ENCODE data around the gene MED13L.
A peak's percentile ranks its signal among the peaks of the same experiment; 100 is the strongest.

MED13L gene

DNA sequence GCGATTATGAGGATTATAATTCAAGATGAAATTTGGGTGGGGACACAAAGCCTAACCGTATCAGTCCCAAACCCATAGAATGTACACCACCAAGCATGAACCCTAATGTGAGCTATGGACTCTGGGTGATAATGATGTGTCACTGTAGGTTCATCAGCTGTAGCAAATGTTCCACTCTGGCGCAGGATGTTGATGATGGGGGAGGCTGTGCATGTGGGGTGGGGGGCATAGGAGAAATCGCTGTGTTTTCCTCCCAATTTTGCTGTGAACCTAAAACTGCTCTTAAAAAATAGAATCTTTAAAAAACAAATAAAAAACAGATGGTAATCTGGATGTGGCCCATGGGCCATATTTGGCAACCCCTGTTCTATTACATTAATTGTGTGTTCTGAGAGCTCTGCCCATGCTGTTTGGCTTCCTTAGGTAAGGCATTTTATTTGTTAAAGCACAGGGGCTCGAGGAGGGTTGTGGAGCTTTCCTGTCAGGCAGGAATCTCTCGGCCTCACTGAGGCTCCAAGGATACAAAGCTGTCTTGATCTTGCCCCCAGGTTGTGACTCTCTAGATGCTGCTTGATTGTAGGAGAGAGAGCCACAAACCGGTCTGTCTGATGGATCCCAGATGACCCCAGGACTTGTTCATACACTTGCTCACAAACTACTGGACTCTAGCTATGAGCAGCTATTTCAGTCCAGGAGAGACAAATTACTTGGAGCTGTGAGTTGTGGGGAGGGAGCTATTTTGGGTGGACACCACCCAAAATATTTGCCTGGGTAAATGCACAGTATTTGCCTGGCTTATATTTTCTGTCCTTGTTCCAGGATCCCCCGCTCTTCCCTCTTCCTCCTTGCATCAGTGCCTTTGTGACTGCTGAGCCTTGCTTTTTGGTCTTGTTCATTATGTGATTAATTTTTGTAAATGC, 340.2 kb downstream of the MED13L start:
- no peak for DNase-seq

- no peak for DNase-seq
Measured at GRCh38 chr12:115934877-115935276, 342.6 kb downstream of the MED13L start.

GRCh38 chr12:115934046-115934445, 343.4 kb downstream of the MED13L start:
- DNase-seq = no peak

DNA sequence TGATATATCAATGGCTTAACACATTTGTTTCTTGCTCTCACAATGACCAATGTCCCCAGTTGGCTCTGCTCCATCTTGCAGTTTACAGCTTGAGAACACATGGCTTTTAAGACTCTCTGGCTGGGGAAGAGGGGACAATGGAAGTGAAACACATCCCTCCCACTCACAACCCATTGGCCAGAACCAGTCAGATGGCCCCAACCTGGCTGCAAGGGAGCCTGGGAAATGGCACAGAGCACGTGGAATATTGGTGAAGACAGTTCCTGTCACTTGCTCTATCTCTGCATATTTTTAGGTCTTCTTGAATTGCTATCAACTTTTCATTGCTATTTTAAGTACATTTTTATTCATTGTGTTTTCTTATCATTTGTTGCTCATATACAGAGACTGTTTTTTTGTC, 345.4 kb downstream of the MED13L start:
- DNase-seq = no peak

- no peak for DNase-seq
Measured at GRCh38 chr12:115930336-115930735, 347.2 kb downstream of the MED13L start.

DNA sequence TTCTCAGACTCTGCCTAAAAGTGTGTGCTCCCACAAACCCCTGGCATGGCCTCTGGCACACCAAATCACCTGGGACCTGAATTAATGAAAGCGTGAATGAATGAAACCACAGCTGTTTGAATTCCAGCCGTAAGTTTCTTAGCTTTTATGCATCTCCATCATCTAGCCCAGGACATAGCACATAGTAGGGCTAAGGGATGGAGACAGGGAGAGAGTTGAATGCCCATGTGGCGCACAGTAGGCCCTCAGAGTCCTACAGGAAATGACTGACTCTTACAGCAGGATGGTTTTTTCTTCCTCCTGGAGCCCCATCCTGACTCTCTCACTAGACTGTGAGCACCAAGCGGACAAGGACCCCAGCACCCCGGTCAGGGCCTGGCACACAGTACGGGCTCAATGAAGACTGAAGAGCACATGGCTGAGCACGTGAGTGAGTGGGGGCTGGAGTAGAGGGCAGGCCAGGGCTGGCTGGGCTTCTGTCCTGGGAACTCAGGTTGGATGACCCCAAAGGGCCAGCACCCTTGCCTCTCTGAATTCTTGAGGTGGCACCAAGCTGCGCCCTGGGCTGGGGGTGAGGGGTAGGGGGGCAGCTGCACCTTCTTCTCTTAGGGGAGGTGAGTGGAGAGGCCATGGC, 351.3 kb downstream of the MED13L start:
- DNase-seq = no peak

GRCh38 chr12:115923851-115924250, 353.6 kb downstream of the MED13L start:
- DNase-seq = no peak

GRCh38 chr12:115922952-115923564, 354.4 kb downstream of the MED13L start:
- DNase-seq = no peak

DNA sequence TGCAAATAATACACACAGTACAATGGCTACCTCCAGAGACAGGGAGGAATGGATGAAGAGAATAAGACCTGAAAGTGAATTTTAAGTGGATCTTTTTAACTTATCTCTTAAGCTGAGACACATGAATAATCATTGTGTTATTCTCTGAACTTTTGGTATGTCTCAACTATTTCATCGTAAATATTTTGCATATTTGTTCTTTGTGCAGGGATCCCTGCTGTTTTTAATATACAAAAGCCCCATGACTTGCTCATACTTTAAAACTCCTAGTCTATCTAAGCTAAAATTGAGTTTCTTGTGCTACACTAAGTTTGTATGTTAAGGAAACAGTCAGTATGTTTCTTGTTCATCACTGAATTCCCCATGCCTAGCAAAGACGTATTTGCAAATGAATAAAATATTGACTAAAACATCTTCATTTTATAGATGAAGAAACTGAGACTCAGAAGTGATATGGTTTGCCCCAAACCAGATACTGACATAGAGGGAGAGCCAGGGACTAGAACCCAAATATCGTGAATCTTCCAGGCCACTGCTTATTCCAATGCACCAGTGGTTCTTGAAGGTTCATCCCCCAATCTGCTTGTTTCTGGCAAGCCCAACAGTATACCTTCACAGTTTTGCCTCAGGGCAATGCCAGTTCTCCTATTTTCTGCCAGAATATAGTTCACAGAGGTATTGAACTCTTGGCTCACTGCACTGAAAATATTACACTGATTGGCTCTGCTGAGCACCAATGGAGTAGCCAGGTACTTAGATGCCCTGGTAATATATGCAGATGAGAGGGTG, 356.9 kb downstream of the MED13L start:
- DNase-seq = peak; percentile 58

DNA sequence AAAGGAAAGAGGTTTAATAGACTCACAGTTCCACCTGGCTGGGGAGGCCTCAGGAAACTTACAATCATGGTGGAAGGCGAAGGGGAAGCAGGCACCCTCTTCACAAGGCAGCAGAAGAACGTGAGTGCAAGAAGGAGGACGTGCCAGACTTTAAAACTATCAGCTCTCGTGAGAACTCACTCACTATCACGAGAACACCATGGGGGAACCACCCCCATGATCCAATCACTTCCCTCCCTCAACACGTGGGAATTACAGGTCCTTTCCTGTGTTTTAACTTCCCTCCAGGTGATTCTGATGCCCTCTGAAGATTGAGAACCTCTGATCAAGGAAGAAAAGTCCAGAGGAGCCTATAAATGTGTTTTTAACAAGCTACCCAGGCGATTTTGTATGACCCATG, 358.7 kb downstream of the MED13L start:
- DNase-seq = no peak

DNA sequence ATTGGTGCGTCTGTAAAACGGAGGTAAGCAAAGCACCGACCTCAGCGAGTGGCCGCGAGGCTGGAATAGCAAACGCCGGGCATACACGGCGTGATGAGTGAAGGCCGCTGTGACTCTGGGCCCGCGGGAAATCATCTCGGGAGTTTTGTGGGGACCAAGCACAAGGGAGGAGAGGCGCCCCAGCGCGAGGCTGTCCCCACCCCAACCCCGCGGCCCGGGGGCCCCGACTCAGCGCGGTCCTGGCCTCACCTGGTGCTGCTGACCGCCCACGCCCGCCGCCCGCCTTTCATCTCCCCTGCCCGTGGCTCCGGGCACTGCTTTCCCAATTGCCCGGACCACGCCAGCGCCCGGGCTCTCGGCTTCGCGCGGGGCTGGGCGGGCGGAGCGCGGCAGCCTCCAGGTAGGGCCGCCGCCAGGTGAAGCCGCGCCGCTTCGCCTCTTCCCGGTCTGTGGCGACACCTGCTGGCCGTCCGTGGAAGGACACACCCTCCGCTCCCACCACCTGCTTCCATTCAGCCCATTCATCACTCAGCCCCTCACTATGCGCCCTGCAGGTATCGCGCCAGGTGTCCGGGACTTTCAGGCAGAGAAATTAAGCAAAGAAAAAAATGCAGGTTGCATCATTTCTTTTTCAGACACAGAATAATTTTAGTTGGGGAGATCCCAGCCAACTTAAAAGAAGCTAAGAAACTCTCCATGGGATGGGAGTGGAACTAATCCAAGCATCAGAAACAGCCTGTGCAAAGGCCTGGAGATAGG, 360.4 kb downstream of the MED13L start:
- DNase-seq = peak; percentile 9

DNA sequence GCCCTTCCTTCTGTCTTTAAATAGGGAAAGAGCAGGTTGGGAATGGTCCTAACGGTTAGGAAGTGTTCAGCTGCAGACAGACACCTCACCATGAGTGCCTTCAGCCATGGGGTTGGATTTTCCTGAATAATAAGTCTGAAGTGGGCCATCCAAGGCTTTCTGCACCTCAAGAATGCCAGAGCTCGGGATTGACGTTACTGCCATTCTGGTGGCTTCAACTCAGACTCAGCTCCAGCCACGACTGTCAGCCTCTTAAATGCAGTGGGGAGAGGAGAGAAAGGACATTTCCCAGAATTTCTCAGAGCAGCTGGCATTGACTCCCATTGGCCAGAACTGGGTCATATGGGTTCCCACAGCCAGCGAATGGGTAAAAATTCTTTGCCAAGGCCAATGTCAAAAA, 363.4 kb downstream of the MED13L start:
- DNase-seq = no peak

- DNase-seq = no peak
Measured at GRCh38 chr12:115912440-115912839, 365.1 kb downstream of the MED13L start.

- DNase-seq = no peak
Measured at GRCh38 chr12:115911360-115911759, 366.1 kb downstream of the MED13L start.

DNA sequence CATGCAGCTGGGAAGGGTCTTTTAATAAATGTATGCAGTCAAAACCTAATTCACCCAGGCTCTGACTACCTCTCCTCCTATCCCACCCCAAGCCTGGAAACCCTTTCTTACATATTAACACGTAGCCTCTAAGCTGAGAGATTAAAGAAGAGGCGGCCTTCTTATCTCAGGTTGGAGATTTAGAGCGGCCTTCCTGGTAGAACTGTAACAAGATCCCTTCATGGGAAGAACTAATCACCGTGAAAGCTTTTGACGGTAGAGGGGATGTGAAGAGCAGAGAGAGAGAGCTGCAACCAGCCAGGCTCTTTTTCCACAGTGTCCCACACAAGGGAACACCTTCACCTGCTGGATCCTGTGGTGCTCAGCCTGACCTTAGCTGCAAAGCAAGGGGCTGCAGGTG, 367.4 kb downstream of the MED13L start:
- no peak for DNase-seq
